Glomerular visceral epithelial cell (primary cell): ENCODE results near the gene RNF175.
A peak's percentile ranks its signal among the peaks of the same experiment; 100 is the strongest.

Source experiments
- DNase-seq: peaks from one replicate; pipeline ENCODE4 v3.0.0-alpha.2; 2016; ENCODE audit errors: extremely low spot score

Gene RNF175

GRCh38 chr4:153759407-153760316 is at the start of gene RNF175:
Gene RNF175 (minus strand): TSS chr4:153760024. CDS start chr4:153759862, 162 bp downstream.
- no peak for DNase-seq

- DNase-seq: no peak
Observed at GRCh38 chr4:153809307-153809706, 49.5 kb upstream of the RNF175 start.

GRCh38 chr4:153808175-153808574 is 48.4 kb upstream of the RNF175 start:
- DNase-seq: no peak

- DNase-seq: no peak
Observed at GRCh38 chr4:153806073-153806472, 46.2 kb upstream of the RNF175 start.

GRCh38 chr4:153804722-153805121 is 44.9 kb upstream of the RNF175 start:
- DNase-seq: no peak

GRCh38 chr4:153799694-153800074 is 39.9 kb upstream of the RNF175 start:
- no peak for DNase-seq

- no peak for DNase-seq
Observed at GRCh38 chr4:153798901-153799693, 39.3 kb upstream of the RNF175 start.

- DNase-seq: no peak
Observed at GRCh38 chr4:153798420-153798819, 38.6 kb upstream of the RNF175 start.

GRCh38 chr4:153794006-153794405 is 34.2 kb upstream of the RNF175 start:
- DNase-seq: no peak

GRCh38 chr4:153792618-153793247 is 32.9 kb upstream of the RNF175 start:
- no peak for DNase-seq

- peak; percentile 65 for DNase-seq
Observed at GRCh38 chr4:153791746-153792617, 32.2 kb upstream of the RNF175 start.

- DNase-seq: peak; percentile 37
Observed at GRCh38 chr4:153790962-153791551, 31.2 kb upstream of the RNF175 start.

GRCh38 chr4:153790500-153790865 is 30.7 kb upstream of the RNF175 start:
- DNase-seq: no peak

GRCh38 chr4:153789741-153790499 is 30.1 kb upstream of the RNF175 start:
- no peak for DNase-seq

GRCh38 chr4:153788413-153789276 is 28.8 kb upstream of the RNF175 start, which contains the start of gene SFRP2:
Gene SFRP2 (minus strand): TSS chr4:153789083. CDS start chr4:153788835, 248 bp downstream.
- DNase-seq: peak; percentile 44

- DNase-seq: no peak
Observed at GRCh38 chr4:153788051-153788412, 28.2 kb upstream of the RNF175 start.

- no peak for DNase-seq
Observed at GRCh38 chr4:153787575-153787974, 27.8 kb upstream of the RNF175 start.

- DNase-seq: no peak
Observed at GRCh38 chr4:153787061-153787560, 27.3 kb upstream of the RNF175 start.
